GM12878 (cell line): ENCODE results near the gene CYTL1. TPM values are rescaled to one million over a fixed set of nuclear protein-coding genes. Genes with fewer than 3 reads are reported as not detected.

Source experiments
- NFYB ChIP-seq: IDR thresholded peaks from 2 replicates; pipeline ENCODE4 v1.6.1; 2011; ENCODE audit warnings: low read depth, mild to moderate bottlenecking, low read length, improper control_type of control experiment, moderate library complexity; ENCODE audit not compliant: insufficient read depth
- SREBF1 ChIP-seq: IDR thresholded peaks from 2 replicates; pipeline ENCODE4 v1.6.1; 2012; ENCODE audit warnings: mild to moderate bottlenecking, low read length
- TCF3 ChIP-seq: IDR thresholded peaks from 2 replicates; pipeline ENCODE4 v1.6.1; 2012; ENCODE audit warnings: low read depth, mild to moderate bottlenecking, low read length, borderline replicate concordance; ENCODE audit not compliant: insufficient read depth
- polyA plus RNA-seq, 11 experiments: library from polyadenylated mRNA; depleted of rRNA in 4 of 11; unstranded in 6 of 11; stranded (reverse) in 5 of 11; fragments of >200 nt; fragmentation: Nextera tagmentation in 4 of 11; fragmentation: Illumina TruSeq in 1 of 11; extraction: Ambion mirVana in 4 of 11; extraction: Trizol in 1 of 11; gene quantifications; 1 replicate in 1 of 11; 2 replicates in 10 of 11; pipeline versions ENCODE4 v1.2.1 to v1.2.3, GENCODE V29; 2011 to 2016; ENCODE audit warnings: inconsistent platforms in 2 of 11, missing spikeins in 2 of 11, low read depth in 1 of 11
- total RNA-seq, 4 experiments: library from RNA; depleted of rRNA in 3 of 4; stranded (reverse); fragments of >200 nt in 3 of 4; fragmentation: Illumina TruSeq in 1 of 4; extraction: Trizol in 1 of 4; gene quantifications; 2 replicates each; pipeline versions ENCODE4 v1.2.1 to v1.2.3, GENCODE V29; 2013 to 2021
- TF ChIP-seq, protein P1 (sequence below): fragments of 450-650 bp; IDR thresholded peaks from 2 replicates; pipeline ENCODE4 v1.6.1; 2017; ENCODE audit warnings: antibody characterized with exemption, mild to moderate bottlenecking, moderate library complexity
- TF ChIP-seq, protein P2 (sequence below): IDR thresholded peaks from 2 replicates; pipeline ENCODE4 v1.6.1; 2012; ENCODE audit warnings: mild to moderate bottlenecking, low read depth, low read length
- TF ChIP-seq, protein P3 (sequence below): IDR thresholded peaks from 2 replicates; pipeline ENCODE4 v1.6.1; 2012; ENCODE audit warnings: low read depth, low read length, improper control_type of control experiment
- TF ChIP-seq, protein P4 (sequence below): IDR thresholded peaks from 2 replicates; pipeline ENCODE4 v1.6.1; 2012; ENCODE audit warnings: low read length, inconsistent platforms
- TF ChIP-seq, protein P5 (sequence below): IDR thresholded peaks from 2 replicates; pipeline ENCODE4 v1.6.1; 2011; ENCODE audit warnings: mild to moderate bottlenecking, low read depth, low read length, moderate library complexity; ENCODE audit not compliant: insufficient replicate concordance

CYTL1 gene
- total and polyA plus RNA-seq, 10 of the 15 experiments (the other 5 are each of a cell fraction or from before 2014, with no cell fraction given): not detected

DNA sequence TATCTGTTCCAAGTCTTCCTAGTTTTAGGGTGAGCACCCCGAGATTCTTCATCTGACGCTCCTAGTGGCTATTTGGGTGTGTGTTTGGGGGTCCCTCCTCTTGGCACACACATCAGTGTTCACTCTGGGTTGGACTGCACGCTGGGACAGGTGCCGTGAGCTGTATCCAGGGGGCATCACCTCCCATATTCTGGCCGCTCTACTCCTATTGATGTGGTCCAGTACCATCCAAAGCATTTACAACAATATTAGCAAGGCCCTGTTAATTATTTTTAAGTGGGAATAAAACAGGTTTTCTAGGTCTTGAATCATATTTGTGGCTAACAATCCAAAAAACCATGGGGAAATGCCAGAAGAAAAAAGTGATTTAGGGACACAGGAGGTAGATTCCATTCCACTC, 26.4 kb downstream of the CYTL1 start (continued):
- TF ChIP-seq, protein P1, sequence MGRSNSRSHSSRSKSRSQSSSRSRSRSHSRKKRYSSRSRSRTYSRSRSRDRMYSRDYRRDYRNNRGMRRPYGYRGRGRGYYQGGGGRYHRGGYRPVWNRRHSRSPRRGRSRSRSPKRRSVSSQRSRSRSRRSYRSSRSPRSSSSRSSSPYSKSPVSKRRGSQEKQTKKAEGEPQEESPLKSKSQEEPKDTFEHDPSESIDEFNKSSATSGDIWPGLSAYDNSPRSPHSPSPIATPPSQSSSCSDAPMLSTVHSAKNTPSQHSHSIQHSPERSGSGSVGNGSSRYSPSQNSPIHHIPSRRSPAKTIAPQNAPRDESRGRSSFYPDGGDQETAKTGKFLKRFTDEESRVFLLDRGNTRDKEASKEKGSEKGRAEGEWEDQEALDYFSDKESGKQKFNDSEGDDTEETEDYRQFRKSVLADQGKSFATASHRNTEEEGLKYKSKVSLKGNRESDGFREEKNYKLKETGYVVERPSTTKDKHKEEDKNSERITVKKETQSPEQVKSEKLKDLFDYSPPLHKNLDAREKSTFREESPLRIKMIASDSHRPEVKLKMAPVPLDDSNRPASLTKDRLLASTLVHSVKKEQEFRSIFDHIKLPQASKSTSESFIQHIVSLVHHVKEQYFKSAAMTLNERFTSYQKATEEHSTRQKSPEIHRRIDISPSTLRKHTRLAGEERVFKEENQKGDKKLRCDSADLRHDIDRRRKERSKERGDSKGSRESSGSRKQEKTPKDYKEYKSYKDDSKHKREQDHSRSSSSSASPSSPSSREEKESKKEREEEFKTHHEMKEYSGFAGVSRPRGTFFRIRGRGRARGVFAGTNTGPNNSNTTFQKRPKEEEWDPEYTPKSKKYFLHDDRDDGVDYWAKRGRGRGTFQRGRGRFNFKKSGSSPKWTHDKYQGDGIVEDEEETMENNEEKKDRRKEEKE: no peak
- TF ChIP-seq, protein P2, sequence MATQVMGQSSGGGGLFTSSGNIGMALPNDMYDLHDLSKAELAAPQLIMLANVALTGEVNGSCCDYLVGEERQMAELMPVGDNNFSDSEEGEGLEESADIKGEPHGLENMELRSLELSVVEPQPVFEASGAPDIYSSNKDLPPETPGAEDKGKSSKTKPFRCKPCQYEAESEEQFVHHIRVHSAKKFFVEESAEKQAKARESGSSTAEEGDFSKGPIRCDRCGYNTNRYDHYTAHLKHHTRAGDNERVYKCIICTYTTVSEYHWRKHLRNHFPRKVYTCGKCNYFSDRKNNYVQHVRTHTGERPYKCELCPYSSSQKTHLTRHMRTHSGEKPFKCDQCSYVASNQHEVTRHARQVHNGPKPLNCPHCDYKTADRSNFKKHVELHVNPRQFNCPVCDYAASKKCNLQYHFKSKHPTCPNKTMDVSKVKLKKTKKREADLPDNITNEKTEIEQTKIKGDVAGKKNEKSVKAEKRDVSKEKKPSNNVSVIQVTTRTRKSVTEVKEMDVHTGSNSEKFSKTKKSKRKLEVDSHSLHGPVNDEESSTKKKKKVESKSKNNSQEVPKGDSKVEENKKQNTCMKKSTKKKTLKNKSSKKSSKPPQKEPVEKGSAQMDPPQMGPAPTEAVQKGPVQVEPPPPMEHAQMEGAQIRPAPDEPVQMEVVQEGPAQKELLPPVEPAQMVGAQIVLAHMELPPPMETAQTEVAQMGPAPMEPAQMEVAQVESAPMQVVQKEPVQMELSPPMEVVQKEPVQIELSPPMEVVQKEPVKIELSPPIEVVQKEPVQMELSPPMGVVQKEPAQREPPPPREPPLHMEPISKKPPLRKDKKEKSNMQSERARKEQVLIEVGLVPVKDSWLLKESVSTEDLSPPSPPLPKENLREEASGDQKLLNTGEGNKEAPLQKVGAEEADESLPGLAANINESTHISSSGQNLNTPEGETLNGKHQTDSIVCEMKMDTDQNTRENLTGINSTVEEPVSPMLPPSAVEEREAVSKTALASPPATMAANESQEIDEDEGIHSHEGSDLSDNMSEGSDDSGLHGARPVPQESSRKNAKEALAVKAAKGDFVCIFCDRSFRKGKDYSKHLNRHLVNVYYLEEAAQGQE: no peak
- TF ChIP-seq SREBF1: no peak
- TF ChIP-seq, protein P3, sequence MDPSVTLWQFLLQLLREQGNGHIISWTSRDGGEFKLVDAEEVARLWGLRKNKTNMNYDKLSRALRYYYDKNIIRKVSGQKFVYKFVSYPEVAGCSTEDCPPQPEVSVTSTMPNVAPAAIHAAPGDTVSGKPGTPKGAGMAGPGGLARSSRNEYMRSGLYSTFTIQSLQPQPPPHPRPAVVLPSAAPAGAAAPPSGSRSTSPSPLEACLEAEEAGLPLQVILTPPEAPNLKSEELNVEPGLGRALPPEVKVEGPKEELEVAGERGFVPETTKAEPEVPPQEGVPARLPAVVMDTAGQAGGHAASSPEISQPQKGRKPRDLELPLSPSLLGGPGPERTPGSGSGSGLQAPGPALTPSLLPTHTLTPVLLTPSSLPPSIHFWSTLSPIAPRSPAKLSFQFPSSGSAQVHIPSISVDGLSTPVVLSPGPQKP: no peak
- no peak for TF ChIP-seq NFYB
- TF ChIP-seq, protein P4, sequence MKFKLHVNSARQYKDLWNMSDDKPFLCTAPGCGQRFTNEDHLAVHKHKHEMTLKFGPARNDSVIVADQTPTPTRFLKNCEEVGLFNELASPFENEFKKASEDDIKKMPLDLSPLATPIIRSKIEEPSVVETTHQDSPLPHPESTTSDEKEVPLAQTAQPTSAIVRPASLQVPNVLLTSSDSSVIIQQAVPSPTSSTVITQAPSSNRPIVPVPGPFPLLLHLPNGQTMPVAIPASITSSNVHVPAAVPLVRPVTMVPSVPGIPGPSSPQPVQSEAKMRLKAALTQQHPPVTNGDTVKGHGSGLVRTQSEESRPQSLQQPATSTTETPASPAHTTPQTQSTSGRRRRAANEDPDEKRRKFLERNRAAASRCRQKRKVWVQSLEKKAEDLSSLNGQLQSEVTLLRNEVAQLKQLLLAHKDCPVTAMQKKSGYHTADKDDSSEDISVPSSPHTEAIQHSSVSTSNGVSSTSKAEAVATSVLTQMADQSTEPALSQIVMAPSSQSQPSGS: no peak
- no peak for TF ChIP-seq TCF3
- TF ChIP-seq, protein P5, sequence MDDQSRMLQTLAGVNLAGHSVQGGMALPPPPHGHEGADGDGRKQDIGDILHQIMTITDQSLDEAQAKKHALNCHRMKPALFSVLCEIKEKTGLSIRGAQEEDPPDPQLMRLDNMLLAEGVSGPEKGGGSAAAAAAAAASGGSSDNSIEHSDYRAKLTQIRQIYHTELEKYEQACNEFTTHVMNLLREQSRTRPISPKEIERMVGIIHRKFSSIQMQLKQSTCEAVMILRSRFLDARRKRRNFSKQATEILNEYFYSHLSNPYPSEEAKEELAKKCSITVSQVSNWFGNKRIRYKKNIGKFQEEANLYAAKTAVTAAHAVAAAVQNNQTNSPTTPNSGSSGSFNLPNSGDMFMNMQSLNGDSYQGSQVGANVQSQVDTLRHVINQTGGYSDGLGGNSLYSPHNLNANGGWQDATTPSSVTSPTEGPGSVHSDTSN: no peak
